ENCODE data around the gene CCDC7.
"Not testable (repeated sequence)": the region's sequence is repeated elsewhere in the genome, so short reads cannot be mapped to it uniquely, and the experiment has no call there.

The CCDC7 gene

GRCh38 chr10:32459051-32459698 lies 13.2 kb downstream of the CCDC7 start:
- peak; percentile 48 for DNase-seq

GRCh38 chr10:32461203-32461602 lies 15.3 kb downstream of the CCDC7 start:
- DNase-seq: no peak

DNA sequence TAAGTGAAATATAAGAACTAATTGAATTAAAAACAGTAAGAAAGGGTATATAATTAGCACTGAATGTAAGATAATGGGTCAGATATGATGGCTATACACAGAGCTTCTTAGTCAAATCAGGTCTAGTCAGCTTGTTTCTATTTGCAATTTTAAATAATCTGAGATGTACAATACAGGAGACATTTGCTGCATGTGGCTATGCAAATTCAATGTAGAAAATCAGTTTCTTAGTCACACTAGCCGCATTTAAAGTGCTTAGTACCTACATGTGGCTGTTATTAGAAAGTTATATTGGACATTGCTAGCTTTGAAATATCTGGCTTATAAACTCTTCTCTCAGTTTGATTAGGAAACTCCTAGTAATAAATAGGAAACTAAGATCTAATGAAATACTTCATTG lies 25.3 kb downstream of the CCDC7 start:
- no peak for DNase-seq

DNA sequence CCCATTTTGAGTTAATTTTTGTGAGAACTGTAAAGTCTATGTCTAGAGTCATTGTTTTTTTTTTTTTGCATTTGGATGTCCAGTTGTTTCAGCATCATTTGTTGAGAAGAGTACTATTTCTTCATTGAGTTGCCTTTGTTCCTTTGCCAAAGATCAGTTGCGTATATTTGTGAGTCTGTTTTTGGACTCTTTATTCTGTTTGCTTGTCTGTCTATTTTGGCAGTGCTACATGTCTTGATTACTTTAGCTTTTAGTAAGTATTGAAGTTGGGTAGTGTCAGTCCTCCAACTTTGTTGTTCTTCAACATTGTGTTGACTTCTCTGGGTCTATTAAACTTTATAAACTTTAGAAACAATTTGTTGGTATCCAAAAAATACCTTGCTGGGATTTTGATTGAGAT lies 31.6 kb downstream of the CCDC7 start:
- no peak for DNase-seq

DNA sequence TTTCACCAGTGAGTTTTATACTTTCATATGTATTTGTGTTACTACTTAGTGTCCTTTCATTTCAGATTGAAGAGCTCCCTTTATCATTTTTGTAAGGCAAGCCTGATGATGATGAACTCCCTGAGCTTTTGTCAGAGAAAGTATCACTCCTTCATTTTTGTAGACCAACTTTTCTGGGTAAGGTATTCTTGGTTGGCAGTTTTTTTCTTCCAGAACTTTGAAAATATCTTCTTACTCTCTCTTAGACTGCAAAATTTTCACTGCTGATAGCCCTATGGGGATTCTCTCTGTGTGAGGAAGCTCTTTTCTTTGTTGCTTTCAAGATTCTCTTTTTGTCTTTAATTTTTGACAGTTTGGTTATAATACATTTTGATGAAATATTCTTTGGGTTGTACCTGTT lies 35.7 kb downstream of the CCDC7 start:
- DNase-seq: no peak

GRCh38 chr10:32483019-32483502 lies 37.1 kb downstream of the CCDC7 start:
- not testable (repeated sequence) for DNase-seq

DNA sequence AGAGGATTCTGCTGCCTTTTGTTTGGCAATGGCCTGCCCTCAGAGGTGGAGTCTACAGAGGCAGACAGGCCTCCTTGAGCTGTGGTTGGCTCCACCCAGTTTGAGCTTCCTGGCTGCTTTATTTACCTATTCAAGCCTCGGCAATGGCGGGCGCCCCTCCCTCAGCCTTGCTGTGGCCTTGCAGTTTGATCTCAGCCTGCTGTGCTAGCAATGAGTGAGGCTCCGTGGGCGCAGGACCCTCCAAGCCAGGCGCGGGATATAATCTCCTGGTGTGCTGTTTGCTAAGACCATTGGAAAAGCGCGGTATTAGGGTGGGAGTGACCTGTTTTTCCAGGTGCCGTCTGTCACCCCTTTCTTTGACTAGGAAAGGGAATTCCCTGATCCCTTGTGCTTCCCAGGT lies 42.1 kb downstream of the CCDC7 start:
- DNase-seq: not testable (repeated sequence)

DNA sequence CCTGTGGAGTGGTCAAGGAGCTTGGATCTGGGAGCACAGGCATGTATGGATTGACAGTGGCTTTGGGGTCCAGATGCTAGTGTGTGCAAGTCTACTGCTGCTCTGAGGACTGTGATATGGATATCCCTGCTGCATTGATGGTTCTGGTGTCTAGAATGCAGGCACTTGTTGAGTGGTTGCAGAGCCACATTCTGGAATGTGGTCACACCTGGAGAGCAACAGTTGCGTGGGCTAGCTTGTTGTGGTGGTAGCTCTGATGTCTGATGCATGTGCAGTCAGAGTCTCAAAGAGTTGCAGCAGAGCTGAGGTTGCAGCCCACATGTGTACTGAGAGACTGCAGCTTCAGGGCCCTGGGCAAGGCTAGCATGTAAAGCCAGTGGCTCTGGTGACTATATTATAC lies 43.2 kb downstream of the CCDC7 start:
- no peak for DNase-seq

GRCh38 chr10:32489901-32490300 lies 44.0 kb downstream of the CCDC7 start:
- DNase-seq: no peak

DNA sequence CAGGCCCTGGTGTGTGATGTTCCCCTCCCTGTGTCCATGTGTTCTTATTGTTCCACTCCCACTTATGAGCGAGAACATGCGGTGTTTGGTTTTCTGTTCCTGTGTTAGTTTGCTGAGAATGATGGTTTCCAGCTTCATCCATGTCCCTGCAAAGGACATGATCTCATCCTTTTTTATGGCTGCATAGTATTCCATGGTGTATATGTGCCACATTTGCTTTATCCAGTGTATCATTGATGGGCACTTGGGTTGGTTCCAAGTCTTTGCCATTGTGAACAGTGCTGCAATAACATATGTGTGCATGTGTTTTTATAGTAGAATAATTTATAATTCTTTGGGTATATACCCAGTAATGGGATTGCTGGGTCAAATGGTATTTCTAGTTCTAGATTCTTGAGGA lies 48.6 kb downstream of the CCDC7 start:
- DNase-seq: not testable (repeated sequence)

DNA sequence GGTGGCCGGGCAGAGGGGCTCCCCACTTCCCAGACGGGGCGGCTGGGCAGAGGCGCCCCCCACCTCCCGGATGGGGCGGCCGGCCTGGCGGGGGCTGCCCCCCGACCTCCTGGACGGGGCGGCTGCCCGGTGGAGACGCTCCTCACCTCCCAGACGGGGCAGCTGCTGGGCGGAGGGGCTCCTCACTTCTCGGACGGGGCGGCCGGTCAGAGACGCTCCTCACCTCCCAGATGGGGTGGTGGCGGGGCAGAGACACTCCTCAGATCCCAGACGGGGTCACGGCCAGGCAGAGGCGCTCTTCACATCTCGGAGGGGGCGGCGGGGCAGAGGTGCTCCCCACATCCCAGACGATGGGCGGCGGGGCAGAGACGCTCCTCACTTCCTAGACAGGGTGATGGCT lies 54.2 kb downstream of the CCDC7 start:
- not testable (repeated sequence) for DNase-seq

GRCh38 chr10:32501906-32502305 lies 56.0 kb downstream of the CCDC7 start:
- DNase-seq: no peak

GRCh38 chr10:32505762-32506420 lies 60.0 kb downstream of the CCDC7 start:
- not testable (repeated sequence) for DNase-seq

DNA sequence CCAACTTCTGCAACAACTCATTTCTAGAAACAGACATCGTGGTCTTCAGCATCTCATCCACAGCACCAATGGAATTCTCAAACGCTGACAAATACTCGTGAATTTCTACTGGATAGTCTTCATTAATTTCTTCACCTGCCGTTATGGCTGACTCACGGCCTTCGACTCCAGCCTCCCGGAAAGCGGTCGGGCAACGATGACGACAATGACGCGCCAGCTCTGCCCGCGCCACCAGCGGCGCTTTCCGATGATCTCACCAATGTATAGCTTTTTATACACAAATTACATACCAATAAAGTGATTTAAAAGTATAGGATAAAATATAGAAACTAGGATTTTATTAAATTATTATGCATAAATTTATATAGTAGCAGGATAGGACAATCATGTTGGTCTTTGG lies 65.7 kb downstream of the CCDC7 start:
- no peak for DNase-seq

- no peak for DNase-seq
Measured at GRCh38 chr10:32516567-32517495, 70.9 kb downstream of the CCDC7 start.

DNA sequence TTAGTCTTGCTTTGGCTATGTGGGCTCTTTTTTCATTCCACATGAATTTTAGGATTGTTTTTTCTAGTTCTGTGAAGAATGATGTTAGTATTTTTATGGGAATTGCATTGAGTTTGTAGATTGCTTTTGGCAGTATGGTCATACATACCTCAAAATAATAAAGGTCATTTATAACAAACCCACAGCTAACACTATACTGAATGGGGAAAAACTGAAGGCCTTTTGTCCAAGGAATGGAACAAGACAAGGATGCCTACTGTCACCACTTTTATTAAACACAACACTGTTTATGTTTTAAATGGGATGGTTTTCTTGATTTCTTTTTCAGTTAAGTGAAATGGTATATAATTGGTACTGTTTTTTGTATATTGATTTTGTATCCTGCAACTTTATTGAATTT lies 84.3 kb downstream of the CCDC7 start:
- no peak for DNase-seq

GRCh38 chr10:32538256-32538655 lies 92.3 kb downstream of the CCDC7 start:
- no peak for DNase-seq

DNA sequence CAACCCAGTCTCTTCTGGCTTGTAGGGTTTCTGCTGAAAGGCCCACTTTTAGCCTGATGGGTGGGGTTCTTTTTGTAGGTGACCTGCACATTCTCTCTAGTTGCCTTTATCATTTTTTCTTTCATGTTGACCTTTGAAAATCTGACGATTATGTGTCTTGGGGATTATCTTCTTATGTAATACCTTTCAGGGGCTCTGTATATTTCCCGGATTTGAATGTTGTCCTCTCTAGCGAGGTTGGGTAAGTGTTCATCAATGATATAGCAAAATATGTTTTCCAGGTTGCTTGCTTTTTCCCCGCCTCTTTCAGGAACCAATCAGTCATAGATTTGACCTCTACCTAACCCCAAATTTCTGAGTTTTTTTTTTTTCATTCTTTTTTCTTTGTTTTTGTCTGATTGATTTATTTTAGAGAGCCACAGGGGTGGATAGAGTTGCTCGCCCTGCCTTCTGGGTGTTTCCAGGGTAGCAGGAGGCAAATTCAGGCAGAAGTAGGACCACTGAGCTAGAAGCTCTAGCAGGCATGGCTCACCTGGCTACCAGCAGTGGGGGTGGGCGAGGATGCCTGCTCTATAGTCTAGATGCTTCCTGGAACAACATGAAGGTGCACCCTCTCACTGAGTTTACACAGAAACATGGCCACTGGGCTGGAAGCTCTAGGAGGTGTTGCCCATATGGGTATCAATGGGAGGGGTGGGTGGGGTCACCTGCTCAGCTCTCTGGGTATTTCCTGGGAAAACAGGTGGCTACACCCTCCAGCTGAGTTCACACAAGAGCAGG lies 94.9 kb downstream of the CCDC7 start:
- no peak for DNase-seq

DNA sequence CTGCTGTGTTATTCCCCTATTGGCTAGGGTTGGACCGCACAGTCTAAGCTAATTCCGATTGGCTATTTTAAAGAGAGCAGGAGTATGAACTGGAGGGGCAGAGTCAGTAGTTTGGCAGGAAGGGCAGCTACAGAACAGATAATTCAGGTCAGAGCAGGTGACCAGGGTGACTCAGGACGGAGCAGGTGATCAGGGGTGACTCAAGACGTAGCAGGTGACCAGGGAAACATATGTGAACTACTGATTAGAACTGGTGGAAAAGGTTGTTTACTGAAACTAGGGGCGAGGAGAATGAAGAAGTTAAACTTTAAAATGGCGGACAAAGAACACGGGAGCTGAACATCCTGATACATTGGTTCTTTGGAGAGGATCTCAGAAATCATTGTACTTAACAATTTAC lies 102.3 kb downstream of the CCDC7 start:
- no peak for DNase-seq

GRCh38 chr10:32556783-32557395 lies 110.9 kb downstream of the CCDC7 start:
- DNase-seq: no peak

DNA sequence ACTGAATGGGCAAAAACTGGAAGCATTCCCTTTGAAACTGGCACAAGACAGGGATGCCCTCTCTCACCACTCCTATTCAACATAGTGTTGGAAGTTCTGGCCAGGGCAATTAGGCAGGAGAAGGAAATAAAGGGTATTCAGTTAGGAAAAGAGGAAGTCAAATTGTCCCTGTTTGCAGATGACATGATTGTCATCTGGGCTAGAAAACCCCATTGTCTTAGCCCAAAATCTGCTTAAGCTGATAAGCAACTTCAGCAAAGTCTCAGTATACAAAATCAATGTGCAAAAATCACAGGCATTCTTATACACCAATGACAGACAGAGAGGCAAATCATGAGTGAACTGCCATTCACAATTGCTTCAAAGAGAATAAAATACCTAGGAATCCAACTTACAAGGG lies 116.8 kb downstream of the CCDC7 start:
- DNase-seq: not testable (repeated sequence)

DNA sequence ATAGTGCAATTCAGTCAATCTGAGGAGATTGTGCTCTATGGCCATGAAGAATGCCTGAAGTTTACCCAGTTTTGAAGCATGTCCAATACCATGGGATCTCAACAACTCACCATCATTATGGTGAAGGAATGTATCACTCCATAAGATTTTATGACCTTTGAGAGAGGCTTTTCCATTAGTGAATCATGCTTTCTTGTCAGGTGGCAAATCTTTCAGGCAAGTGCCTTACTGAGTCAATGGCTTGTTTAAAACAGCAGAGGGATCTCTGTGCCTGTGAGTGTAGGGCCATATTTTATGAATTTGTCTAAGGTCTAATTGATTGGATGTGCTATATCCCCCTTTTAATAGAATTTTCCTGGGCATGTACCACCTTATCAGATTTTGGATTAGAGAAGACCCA lies 131.5 kb downstream of the CCDC7 start:
- DNase-seq: no peak

All from CD4-positive, alpha-beta T cell treated with Interleukin-15 for 1 hour (primary cell).